ENCODE data around the gene PVALEF.

DNA sequence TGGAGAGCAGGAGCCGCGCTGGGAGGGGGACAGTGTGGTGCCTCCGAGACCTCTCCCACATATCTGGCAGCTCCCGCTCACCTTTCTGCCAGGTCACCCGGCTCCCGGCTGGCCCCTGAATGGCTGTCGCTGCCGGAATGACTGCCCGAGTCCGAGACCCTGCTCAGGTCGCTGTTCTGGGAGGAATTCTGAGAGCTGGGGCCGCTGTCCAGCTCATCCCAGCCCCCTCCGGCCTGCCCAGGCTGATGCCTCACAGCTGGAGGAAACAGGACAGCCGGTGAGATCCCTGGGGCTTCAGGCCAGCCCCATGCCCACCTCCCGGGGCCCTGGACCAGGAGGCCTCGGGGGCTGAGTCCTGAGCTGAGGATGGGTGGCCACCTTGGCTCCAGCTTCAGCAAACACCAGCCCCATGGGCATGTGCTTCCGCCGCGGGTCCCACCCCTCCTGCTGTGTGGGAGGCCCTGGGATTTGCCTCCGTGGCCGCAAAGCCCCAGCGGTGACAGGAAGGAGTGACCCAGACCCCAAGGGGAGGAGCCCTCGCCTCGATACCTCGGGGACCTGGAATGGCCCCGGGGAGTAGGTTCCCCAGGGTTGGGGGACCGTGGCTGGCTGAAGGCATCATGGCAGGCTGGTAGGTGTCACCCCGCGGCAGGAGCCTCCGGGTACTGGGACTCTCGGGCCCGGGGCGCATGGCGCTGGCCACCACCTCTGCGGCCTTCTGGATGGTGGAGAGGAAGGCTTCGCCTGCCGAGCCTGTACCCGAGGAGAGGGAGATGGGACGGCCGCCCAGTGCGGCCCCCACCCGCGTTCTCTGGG lies 66.7 kb downstream of the PVALEF start:
- no peak for TF ChIP-seq POLR2A (IDR thresholded peaks at IDR 0.05; ENCODE audit: low read depth, low read length)
- no peak for TF ChIP-seq POLR2AphosphoS5 (IDR thresholded peaks at IDR 0.05; ENCODE audit: insufficient read depth, low read depth, low read length)
